ENCODE data around the gene PIM1. TPM values are rescaled to one million over a fixed set of nuclear protein-coding genes. Genes with fewer than 3 reads are reported as not detected.

The PIM1 gene
- total and polyA plus RNA-seq, 10 of the 15 experiments (the other 5 are each of a cell fraction or from before 2014, with no cell fraction given): 0.66 to 33.9 (median 10.2) TPM

DNA sequence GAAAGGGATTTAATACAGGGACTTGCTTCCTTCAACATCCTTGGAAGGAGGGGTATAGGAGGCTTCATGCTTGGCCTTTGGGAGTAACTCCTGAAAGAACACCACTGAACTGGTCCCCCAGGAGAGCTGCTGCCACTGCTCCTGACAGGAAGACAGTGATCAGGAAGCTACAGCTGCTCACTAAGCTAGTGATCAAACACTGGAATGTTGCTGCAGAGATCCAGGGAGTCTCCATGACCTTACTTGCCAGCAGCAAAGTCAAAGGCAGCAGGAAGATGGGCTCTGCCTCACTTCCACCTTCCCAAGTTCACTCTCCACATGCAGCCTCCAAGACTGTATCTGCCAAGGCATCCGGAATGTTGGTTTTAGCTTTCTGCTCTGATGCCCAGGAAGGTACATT, 31.8 kb downstream of the PIM1 start (continued):
- no peak for TF ChIP-seq NR2F1 (conservative IDR thresholded peaks at IDR 0.05)
- TF ChIP-seq SREBF1 (IDR thresholded peaks at IDR 0.05; ENCODE audit: low read length): no peak
- TF ChIP-seq CHD4 (IDR thresholded peaks at IDR 0.05): no peak
- TF ChIP-seq, protein P1, sequence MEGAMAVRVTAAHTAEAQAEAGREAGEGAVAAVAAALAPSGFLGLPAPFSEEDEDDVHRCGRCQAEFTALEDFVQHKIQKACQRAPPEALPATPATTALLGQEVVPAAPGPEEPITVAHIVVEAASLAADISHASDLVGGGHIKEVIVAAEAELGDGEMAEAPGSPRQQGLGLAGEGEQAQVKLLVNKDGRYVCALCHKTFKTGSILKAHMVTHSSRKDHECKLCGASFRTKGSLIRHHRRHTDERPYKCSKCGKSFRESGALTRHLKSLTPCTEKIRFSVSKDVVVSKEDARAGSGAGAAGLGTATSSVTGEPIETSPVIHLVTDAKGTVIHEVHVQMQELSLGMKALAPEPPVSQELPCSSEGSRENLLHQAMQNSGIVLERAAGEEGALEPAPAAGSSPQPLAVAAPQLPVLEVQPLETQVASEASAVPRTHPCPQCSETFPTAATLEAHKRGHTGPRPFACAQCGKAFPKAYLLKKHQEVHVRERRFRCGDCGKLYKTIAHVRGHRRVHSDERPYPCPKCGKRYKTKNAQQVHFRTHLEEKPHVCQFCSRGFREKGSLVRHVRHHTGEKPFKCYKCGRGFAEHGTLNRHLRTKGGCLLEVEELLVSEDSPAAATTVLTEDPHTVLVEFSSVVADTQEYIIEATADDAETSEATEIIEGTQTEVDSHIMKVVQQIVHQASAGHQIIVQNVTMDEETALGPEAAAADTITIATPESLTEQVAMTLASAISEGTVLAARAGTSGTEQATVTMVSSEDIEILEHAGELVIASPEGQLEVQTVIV (IDR thresholded peaks at IDR 0.05; ENCODE audit: borderline replicate concordance, partially characterized antibody): no peak
- TF ChIP-seq SREBF2 (IDR thresholded peaks at IDR 0.05; ENCODE audit: low read length): no peak

DNA sequence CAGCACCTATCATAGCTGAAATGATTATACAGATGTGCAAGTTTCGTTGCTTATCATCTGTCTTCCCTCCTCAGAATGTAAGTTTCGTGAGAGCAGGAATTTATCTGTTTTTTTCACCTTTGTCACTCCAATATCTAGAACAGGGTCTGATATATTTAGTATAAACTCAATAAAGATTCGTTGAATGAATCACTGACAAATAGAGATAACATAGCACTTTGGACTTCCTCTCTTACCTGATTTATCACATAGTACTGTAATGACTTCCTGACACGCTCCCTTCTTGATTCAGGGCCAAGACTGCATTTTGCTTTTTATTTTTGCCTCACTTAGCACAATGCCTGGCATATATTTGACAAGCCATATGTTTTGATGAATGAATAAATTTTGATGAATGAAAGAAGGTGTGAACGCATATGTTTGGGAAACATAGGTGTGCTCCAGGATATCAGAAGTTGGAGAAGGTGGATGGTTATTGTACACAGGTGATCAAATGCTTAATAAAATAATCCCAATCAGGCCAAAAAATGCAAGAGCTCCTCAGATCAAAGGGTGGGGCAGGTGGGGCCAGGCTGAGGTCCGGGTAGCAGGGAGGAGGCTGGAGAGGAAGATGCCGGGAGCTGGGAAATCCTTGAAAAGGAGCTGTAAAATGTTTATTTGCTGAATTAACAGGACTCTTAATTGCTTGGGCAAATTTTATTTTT, 33.0 kb downstream of the PIM1 start:
- Histone ChIP-seq H3K36me3 (ENCODE audit: control insufficient read depth in 2 of 2, insufficient read depth in 2 of 2, low read length in 1 of 2) (no peaks in the 10 kb centered on the region), H2AFZ (ENCODE audit: control insufficient read depth, low read depth, low read length) (no peak overlapping the region), H3K27ac (ENCODE audit: control insufficient read depth, insufficient read depth) (no peak overlapping the region), H3K9me3 (replicated peaks; ENCODE audit: control insufficient read depth, insufficient read depth, low read length) (no peaks in the 10 kb centered on the region), H3K4me2 (ENCODE audit: control insufficient read depth, insufficient read depth) (no peak overlapping the region), H3K27me3 (replicated peaks in 1 of 2; ENCODE audit: control insufficient read depth in 2 of 2, insufficient read depth in 2 of 2, low read length in 1 of 2) (no peaks in the 10 kb centered on the region), H3K4me1 (ENCODE audit: control insufficient read depth, insufficient read depth, low read length) (peaks cover 3% of the 10 kb centered on the region; the same call in 1 of the 2 replicates), H3K79me2 (ENCODE audit: control insufficient read depth, insufficient read depth, low read length) (no peaks in the 10 kb centered on the region), H3K4me3 (no peak overlapping the region), H3K9ac (ENCODE audit: control insufficient read depth, insufficient read depth, low read length) (no peak overlapping the region), H4K20me1 (ENCODE audit: control insufficient read depth, insufficient read depth) (no peaks in the 10 kb centered on the region)
- ChIA-PET CTCF (interaction anchor here (1.2 kb wide), 2 partner anchors 30 to 184 kb away, joined by 3 to 4 read pairs; no protein-coding TSS in a partner anchor), RAD21 (ENCODE audit: unreplicated experiment) (no interaction called here), POLR2A (interaction anchor here (0.5 to 0.9 kb wide), 3 partner anchors 12 to 175 kb away, joined by 3 to 5 read pairs (median 3); no protein-coding TSS in a partner anchor), SMC1A (ENCODE audit: uncharacterized antibody, unreplicated experiment) (interaction anchor here (0.7 to 1.1 kb wide), 2 partner anchors 30 to 32 kb away, joined by 3 read pairs; no protein-coding TSS in a partner anchor)
- BruUV-seq (replicated peaks): no TSS peak
- no peak for ATAC-seq
- in situ Hi-C loops (cut with MboI) (loop anchor here (10.0 kb wide), 1 partner anchor 178 kb away; no protein-coding TSS in a partner anchor), intact Hi-C loops (cut with micrococcal nuclease; ENCODE audit: unreplicated experiment) (no loop called here)
- no peak for FAIRE-seq
- 48% methylated on average over 7 of the region's 7 CpGs for WGBS (ENCODE audit: insufficient coverage, insufficient replicate concordance, low lambda C conversion rate, missing lambda C conversion rate)
- TF ChIP-seq STAT1 (conservative IDR thresholded peaks at IDR 0.05) (no peak), HDGF (IDR thresholded peaks at IDR 0.05) (no peak), ZNF384 (IDR thresholded peaks at IDR 0.05; ENCODE audit: borderline replicate concordance, low read depth, low read length) (no peak), NBN (IDR thresholded peaks at IDR 0.05) (no peak), MXI1 (IDR thresholded peaks at IDR 0.05; ENCODE audit: low read depth, low read length) (no peak), NR2C1 (IDR thresholded peaks at IDR 0.05) (no peak)
- TF ChIP-seq, protein P2, sequence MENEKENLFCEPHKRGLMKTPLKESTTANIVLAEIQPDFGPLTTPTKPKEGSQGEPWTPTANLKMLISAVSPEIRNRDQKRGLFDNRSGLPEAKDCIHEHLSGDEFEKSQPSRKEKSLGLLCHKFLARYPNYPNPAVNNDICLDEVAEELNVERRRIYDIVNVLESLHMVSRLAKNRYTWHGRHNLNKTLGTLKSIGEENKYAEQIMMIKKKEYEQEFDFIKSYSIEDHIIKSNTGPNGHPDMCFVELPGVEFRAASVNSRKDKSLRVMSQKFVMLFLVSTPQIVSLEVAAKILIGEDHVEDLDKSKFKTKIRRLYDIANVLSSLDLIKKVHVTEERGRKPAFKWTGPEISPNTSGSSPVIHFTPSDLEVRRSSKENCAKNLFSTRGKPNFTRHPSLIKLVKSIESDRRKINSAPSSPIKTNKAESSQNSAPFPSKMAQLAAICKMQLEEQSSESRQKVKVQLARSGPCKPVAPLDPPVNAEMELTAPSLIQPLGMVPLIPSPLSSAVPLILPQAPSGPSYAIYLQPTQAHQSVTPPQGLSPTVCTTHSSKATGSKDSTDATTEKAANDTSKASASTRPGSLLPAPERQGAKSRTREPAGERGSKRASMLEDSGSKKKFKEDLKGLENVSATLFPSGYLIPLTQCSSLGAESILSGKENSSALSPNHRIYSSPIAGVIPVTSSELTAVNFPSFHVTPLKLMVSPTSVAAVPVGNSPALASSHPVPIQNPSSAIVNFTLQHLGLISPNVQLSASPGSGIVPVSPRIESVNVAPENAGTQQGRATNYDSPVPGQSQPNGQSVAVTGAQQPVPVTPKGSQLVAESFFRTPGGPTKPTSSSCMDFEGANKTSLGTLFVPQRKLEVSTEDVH (IDR thresholded peaks at IDR 0.05; ENCODE audit: low read depth, partially characterized antibody): no peak
- TF ChIP-seq, protein P3, sequence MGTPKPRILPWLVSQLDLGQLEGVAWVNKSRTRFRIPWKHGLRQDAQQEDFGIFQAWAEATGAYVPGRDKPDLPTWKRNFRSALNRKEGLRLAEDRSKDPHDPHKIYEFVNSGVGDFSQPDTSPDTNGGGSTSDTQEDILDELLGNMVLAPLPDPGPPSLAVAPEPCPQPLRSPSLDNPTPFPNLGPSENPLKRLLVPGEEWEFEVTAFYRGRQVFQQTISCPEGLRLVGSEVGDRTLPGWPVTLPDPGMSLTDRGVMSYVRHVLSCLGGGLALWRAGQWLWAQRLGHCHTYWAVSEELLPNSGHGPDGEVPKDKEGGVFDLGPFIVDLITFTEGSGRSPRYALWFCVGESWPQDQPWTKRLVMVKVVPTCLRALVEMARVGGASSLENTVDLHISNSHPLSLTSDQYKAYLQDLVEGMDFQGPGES (IDR thresholded peaks at IDR 0.05): no peak
- no peak for DNase-seq (ENCODE audit: low read depth, low spot score)
